Endothelial cell of umbilical vein (primary cell): ENCODE data around the gene SLC28A1. TPM values are rescaled to one million over a fixed set of nuclear protein-coding genes. Genes with fewer than 3 reads are reported as not detected.

Experiments
- BruUV-seq: library from RNA; stranded (reverse); fragments of 400-500 nt; replicated peaks from 2 replicates; lab custom pipeline; 2021; lab: Mats Ljungman, UMichigan
- CTCF ChIA-PET: fragments of 300-600, 350-600 bp; sonication (Branson Sonifier 250); formaldehyde crosslinking; loops from one replicate; lab custom pipeline; 2021; ENCODE audit warnings: antibody characterized with exemption, inconsistent platforms; lab: Charles Lee
- POLR2A ChIA-PET: fragments of 300-600, 350-600 bp; sonication (Branson Sonifier 250); formaldehyde crosslinking; loops from one replicate; lab custom pipeline; 2021; ENCODE audit warnings: antibody characterized with exemption, inconsistent platforms; lab: Charles Lee
- DNase-seq: peaks from one replicate; pipeline ENCODE4 v3.0.0-alpha.2; 2011; ENCODE audit warnings: low read depth, low spot score
- FAIRE-seq: peaks from 2 replicates; lab custom pipeline; 2011; peaks lifted over from hg19 to GRCh38; lab: Jason Lieb, UNC
- H2AFZ ChIP-seq: 2 replicates; pipeline ENCODE4 v1.6.0; 2012; ENCODE audit warnings: low read depth, low read length, control low read depth, inconsistent platforms
- H3K27ac ChIP-seq: 2 replicates; pipeline ENCODE4 v1.5.1; 2011; ENCODE audit warnings: low read depth, mild to moderate bottlenecking, control low read depth, low read length, moderate library complexity; ENCODE audit not compliant: insufficient read depth
- H3K27me3 ChIP-seq, 2 experiments: 2 replicates each; pipeline versions ENCODE4 v1.6.0 to v1.6.1; 2011; ENCODE audit warnings: low read length in 2 of 2, mixed read lengths in 1 of 2; ENCODE audit not compliant: control insufficient read depth in 2 of 2, insufficient read depth in 2 of 2
- H3K36me3 ChIP-seq, 2 experiments: 2 replicates in 1 of 2; 3 replicates in 1 of 2; pipeline ENCODE4 v1.5.1; 2011; ENCODE audit warnings: low read length in 2 of 2, mild to moderate bottlenecking in 1 of 2, moderate library complexity in 1 of 2; ENCODE audit not compliant: control insufficient read depth in 2 of 2, insufficient read depth in 2 of 2; ENCODE audit errors: extremely low read depth in 1 of 2
- H3K4me1 ChIP-seq: 3 replicates; pipeline ENCODE4 v1.5.1; 2011; ENCODE audit warnings: mild to moderate bottlenecking, low read length; ENCODE audit not compliant: control insufficient read depth, insufficient read depth; ENCODE audit errors: extremely low read depth
- H3K4me2 ChIP-seq: 2 replicates; pipeline ENCODE4 v1.6.1; 2011; ENCODE audit warnings: low read length, control low read depth, mixed read lengths; ENCODE audit not compliant: insufficient read depth
- H3K4me3 ChIP-seq, 3 experiments: fragments of 200-600 bp in 1 of 3; sonication (generic), shearing (Covaris generic) in 1 of 3; replicated peaks in 1 of 3; 2 replicates each; pipeline ENCODE4 v1.5.1; 2011 to 2016; ENCODE audit warnings: control low read depth in 3 of 3, low read length in 3 of 3, mild to moderate bottlenecking in 2 of 3, inconsistent platforms in 1 of 3, low read depth in 1 of 3, moderate library complexity in 1 of 3; ENCODE audit not compliant: insufficient read depth in 1 of 3
- H3K79me2 ChIP-seq: 2 replicates; pipeline ENCODE4 v1.6.0; 2012; ENCODE audit warnings: low read length, inconsistent platforms; ENCODE audit not compliant: control insufficient read depth, insufficient read depth
- H3K9ac ChIP-seq: replicated peaks from 2 replicates; pipeline ENCODE3; 2011; ENCODE audit warnings: low read length, control low read depth; ENCODE audit not compliant: insufficient read depth; ENCODE audit errors: extremely low read depth
- H3K9me1 ChIP-seq: replicated peaks from 3 replicates; pipeline ENCODE4 v1.6.0; 2011; ENCODE audit warnings: mild to moderate bottlenecking, low read length; ENCODE audit not compliant: control insufficient read depth, insufficient read depth; ENCODE audit errors: extremely low read depth
- H3K9me3 ChIP-seq: replicated peaks from 2 replicates; pipeline ENCODE4 v1.5.1; 2012; ENCODE audit warnings: low read length, inconsistent platforms; ENCODE audit not compliant: control insufficient read depth, insufficient read depth
- H4K20me1 ChIP-seq: replicated peaks from 2 replicates; pipeline ENCODE3; 2011; ENCODE audit warnings: mild to moderate bottlenecking, low read length; ENCODE audit not compliant: control insufficient read depth, insufficient read depth; ENCODE audit errors: extremely low read depth
- EZH2 ChIP-seq: IDR thresholded peaks from 2 replicates; pipeline ENCODE4 v1.6.1; 2012; ENCODE audit warnings: borderline replicate concordance, low read depth, mild to moderate bottlenecking, moderate library complexity, low read length, inconsistent platforms; ENCODE audit not compliant: severe bottlenecking
- FOS ChIP-seq: IDR thresholded peaks from 2 replicates; pipeline ENCODE4 v1.6.1; 2011; ENCODE audit warnings: mild to moderate bottlenecking, low read length, moderate library complexity, borderline replicate concordance; ENCODE audit not compliant: insufficient read depth
- GATA2 ChIP-seq: IDR thresholded peaks from 2 replicates; pipeline ENCODE4 v1.7.0; 2011; ENCODE audit warnings: low read depth, mild to moderate bottlenecking, moderate library complexity, mixed read lengths, low read length; ENCODE audit not compliant: insufficient read length, insufficient read depth
- JUN ChIP-seq: IDR thresholded peaks from 2 replicates; pipeline ENCODE4 v1.6.1; 2011; ENCODE audit warnings: borderline replicate concordance, low read depth; ENCODE audit not compliant: insufficient read length, insufficient read depth
- MYC ChIP-seq: IDR thresholded peaks from one replicate; pipeline ENCODE4 v1.6.1; 2011; ENCODE audit warnings: mild to moderate bottlenecking, low read depth, low read length
- POLR2A ChIP-seq: IDR thresholded peaks from 2 replicates; pipeline ENCODE4 v1.6.1; 2012; ENCODE audit warnings: low read depth, mild to moderate bottlenecking, control low read depth, low read length
- POLR2AphosphoS5 ChIP-seq: IDR thresholded peaks from 2 replicates; pipeline ENCODE4 v1.6.1; 2012; ENCODE audit warnings: low read depth, mild to moderate bottlenecking, control low read depth, low read length, moderate library complexity; ENCODE audit not compliant: insufficient read depth
- dilution Hi-C: fragments of 300-500 bp; cut with MboI; formaldehyde crosslinking; loops from one replicate; pipeline ENCODE4 v1.15.0; 2019; ENCODE audit warnings: low sequenced_read_pairs; ENCODE audit not compliant: extremely low pct_ligation_motif_present
- intact Hi-C: fragments of 100-400 bp; cut with micrococcal nuclease; formaldehyde crosslinking; loops from one replicate; pipeline ENCODE4 v1.10.0; 2022
- polyA plus RNA-seq, 4 experiments: library from polyadenylated mRNA; depleted of rRNA in 3 of 4; stranded (reverse) in 3 of 4; unstranded in 1 of 4; fragments of >200 nt; gene quantifications; 2 replicates each; pipeline versions ENCODE4 v1.2.1 to v1.2.3, GENCODE V29; 2011 to 2012; ENCODE audit warnings: missing spikeins in 1 of 4
- total RNA-seq: library from RNA; stranded (reverse); gene quantifications from 2 replicates; pipeline ENCODE4 v1.2.3, GENCODE V29; 2021
- TF ChIP-seq, protein P1 (sequence below), 2 donors: IDR thresholded peaks; 1 replicate in 1 of 2; 2 replicates in 1 of 2; pipeline ENCODE4 v1.5.1; 2011; ENCODE audit warnings: low read length in 2 of 2, mild to moderate bottlenecking in 2 of 2, moderate library complexity in 2 of 2, control low read depth in 1 of 2, inconsistent platforms in 1 of 2, low read depth in 1 of 2; ENCODE audit not compliant: insufficient read depth in 1 of 2; ENCODE audit errors: extremely low read depth in 1 of 2
- TF ChIP-seq, protein P2 (sequence below): IDR thresholded peaks from 2 replicates; pipeline ENCODE4 v1.6.1; 2011; ENCODE audit not compliant: insufficient read depth, insufficient read length

SLC28A1 gene
- total and polyA plus RNA-seq, 2 donors (not counting 3 experiments of a cell fraction or from before 2014, with no cell fraction given) = not detected

DNA sequence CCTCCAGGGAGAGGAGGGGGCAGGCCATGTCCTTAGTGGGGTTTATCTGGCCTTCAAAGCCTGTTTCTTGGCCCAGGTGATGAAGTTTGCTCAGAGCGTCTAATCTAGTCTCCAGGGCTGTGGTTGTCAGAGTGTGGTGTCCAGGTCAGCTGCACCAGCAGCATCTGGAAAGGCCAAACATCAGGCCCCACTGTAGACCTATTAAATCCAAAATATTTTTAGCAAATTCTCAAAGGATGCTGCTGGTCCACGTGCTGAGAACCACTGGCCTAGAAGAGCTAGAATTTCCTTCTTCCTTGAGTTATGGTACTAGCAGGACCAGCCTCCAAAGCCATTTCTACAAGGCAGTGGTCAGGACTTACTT, 28.9 kb downstream of the SLC28A1 start:
- no peak overlapping the region for H3K4me3 ChIP-seq
- BruUV-seq = no TSS peak
- no peaks in the 10 kb centered on the region for H3K9me3 ChIP-seq
- H3K9ac ChIP-seq = peak overlapping the region; percentile 85
- intact Hi-C loops = loop anchor here (2.0 to 5.0 kb wide), 2 partner anchors 36 to 95 kb away; no protein-coding TSS in a partner anchor
- no peak overlapping the region for H3K4me2 ChIP-seq
- dilution Hi-C loops = no loop called here
- ChIA-PET POLR2A (no interaction called here), CTCF (interaction anchor here (1.2 to 1.9 kb wide), 3 partner anchors 9 to 16 kb away, joined by 5 to 38 read pairs (median 7); no protein-coding TSS in a partner anchor)
- H2AFZ ChIP-seq = peak overlapping the region; percentile 14
- H3K27ac ChIP-seq = peak overlapping the region; percentile 99
- FAIRE-seq (peak; percentile 8), DNase-seq (no peak)
- H3K9me1 ChIP-seq = no peaks in the 10 kb centered on the region
- no peaks in the 10 kb centered on the region for H4K20me1 ChIP-seq
- H3K36me3 ChIP-seq = no peaks in the 10 kb centered on the region
- H3K4me1 ChIP-seq = peaks cover 34% of the 10 kb centered on the region
- no peaks in the 10 kb centered on the region for H3K27me3 ChIP-seq
- TF ChIP-seq FOS (no peak), POLR2A (peak; percentile 24)
- H3K79me2 ChIP-seq = no peaks in the 10 kb centered on the region

DNA sequence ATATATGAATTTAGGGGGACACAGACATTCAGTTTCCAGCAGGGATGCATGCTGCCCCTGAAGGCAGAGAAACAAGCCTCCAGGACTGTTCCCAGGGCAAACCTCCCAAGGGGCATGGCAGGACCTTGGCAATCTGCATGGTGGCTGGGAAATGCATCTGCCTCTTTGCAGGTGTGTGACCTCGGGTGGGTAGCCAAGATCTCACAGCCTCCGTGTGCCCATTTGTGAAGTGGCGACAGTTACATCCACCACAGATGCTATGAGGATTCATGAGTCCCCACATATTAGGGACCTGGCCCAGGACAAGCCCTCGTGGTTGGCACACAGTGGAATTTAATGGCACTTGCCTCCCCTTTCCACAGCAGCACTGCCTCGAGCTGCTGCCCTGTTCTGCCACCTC, 29.9 kb downstream of the SLC28A1 start:
- no peaks in the 10 kb centered on the region for H3K79me2 ChIP-seq
- no peak overlapping the region for H3K4me3 ChIP-seq
- no peaks in the 10 kb centered on the region for H3K36me3 ChIP-seq
- CTCF ChIA-PET = interaction anchor here (1.1 to 1.2 kb wide), 2 partner anchors 11 to 14 kb away, joined by 5 to 6 read pairs; no protein-coding TSS in a partner anchor
- H3K27ac ChIP-seq = no peak overlapping the region
- H2AFZ ChIP-seq = peak overlapping the region; percentile 5
- POLR2A ChIA-PET = no interaction called here
- no peaks in the 10 kb centered on the region for H3K9me1 ChIP-seq
- no peaks in the 10 kb centered on the region for H3K9me3 ChIP-seq
- intact Hi-C loops (loop anchor here (5.0 kb wide), 1 partner anchor 37 kb away; no protein-coding TSS in a partner anchor), dilution Hi-C loops (no loop called here)
- H3K4me1 ChIP-seq = peaks cover 34% of the 10 kb centered on the region
- FAIRE-seq (peak; percentile 52), DNase-seq (no peak)
- BruUV-seq = no TSS peak
- H4K20me1 ChIP-seq = no peaks in the 10 kb centered on the region
- H3K9ac ChIP-seq = no peak overlapping the region
- H3K4me2 ChIP-seq = no peak overlapping the region
- TF ChIP-seq MYC (no peak), JUN (no peak), POLR2A (no peak), FOS (no peak), GATA2 (no peak), POLR2AphosphoS5 (no peak), EZH2 (no peak)
- TF ChIP-seq, protein P1, sequence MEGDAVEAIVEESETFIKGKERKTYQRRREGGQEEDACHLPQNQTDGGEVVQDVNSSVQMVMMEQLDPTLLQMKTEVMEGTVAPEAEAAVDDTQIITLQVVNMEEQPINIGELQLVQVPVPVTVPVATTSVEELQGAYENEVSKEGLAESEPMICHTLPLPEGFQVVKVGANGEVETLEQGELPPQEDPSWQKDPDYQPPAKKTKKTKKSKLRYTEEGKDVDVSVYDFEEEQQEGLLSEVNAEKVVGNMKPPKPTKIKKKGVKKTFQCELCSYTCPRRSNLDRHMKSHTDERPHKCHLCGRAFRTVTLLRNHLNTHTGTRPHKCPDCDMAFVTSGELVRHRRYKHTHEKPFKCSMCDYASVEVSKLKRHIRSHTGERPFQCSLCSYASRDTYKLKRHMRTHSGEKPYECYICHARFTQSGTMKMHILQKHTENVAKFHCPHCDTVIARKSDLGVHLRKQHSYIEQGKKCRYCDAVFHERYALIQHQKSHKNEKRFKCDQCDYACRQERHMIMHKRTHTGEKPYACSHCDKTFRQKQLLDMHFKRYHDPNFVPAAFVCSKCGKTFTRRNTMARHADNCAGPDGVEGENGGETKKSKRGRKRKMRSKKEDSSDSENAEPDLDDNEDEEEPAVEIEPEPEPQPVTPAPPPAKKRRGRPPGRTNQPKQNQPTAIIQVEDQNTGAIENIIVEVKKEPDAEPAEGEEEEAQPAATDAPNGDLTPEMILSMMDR (IDR thresholded peaks at IDR 0.05; ENCODE audit: extremely low read depth in 1 of 2, insufficient read depth in 1 of 2, low read depth in 1 of 2, low read length in 2 of 2) = no peak
- TF ChIP-seq, protein P2, sequence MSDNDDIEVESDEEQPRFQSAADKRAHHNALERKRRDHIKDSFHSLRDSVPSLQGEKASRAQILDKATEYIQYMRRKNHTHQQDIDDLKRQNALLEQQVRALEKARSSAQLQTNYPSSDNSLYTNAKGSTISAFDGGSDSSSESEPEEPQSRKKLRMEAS = no peak
- no peaks in the 10 kb centered on the region for H3K27me3 ChIP-seq
